ENCODE results near the gene TRIM8. TPM values are rescaled to one million over a fixed set of nuclear protein-coding genes. Genes with fewer than 3 reads are reported as not detected.

TRIM8 gene
- total RNA-seq, 1 experiment from 2014 or later: 91.6 TPM

GRCh38 chr10:102704915-102705314, 60.6 kb downstream of the TRIM8 start:
- intact Hi-C loops (cut with micrococcal nuclease): no loop called here

More at GRCh38 chr10:102704915-102705314, 60.6 kb downstream of the TRIM8 start:
- ChIA-PET CTCF (no interaction called here), POLR2A (no interaction called here), RAD21 (ENCODE audit: low non-redundant PET in 1 of 2, low total read pairs in 2 of 2, uncharacterized antibody in 2 of 2, unreplicated experiment in 2 of 2) (no interaction called here)
- Histone ChIP-seq H3K79me2 (ENCODE audit: insufficient read depth, low read length) (no peaks in the 10 kb centered on the region), H4K20me1 (ENCODE audit: insufficient read depth) (no peaks in the 10 kb centered on the region), H2AFZ (ENCODE audit: low read depth, low read length, poor library complexity, severe bottlenecking) (no peak overlapping the region), H3K9me3 (ENCODE audit: control insufficient read depth in 1 of 2, insufficient read depth in 1 of 2, low read depth in 1 of 2, low read length in 2 of 2) (no peaks in the 10 kb centered on the region), H3K27ac (ENCODE audit: low read depth, low read length) (no peak overlapping the region), H3K9me2 (ENCODE audit: insufficient read depth) (no peaks in the 10 kb centered on the region), H3K4me2 (ENCODE audit: low read length) (no peak overlapping the region), H3K36me3 (ENCODE audit: control insufficient read depth in 1 of 2, insufficient read depth in 2 of 2, low read length in 2 of 2) (no peaks in the 10 kb centered on the region), H3K4me3 (replicated peaks in 1 of 2; ENCODE audit: low read depth in 1 of 2, low read length in 2 of 2) (no peak overlapping the region), H3K27me3 (ENCODE audit: insufficient read depth, low read length) (no peaks in the 10 kb centered on the region), H3K4me1 (ENCODE audit: control insufficient read depth in 1 of 2, insufficient read depth in 2 of 2, low read length in 2 of 2) (no peaks in the 10 kb centered on the region), H3K9ac (ENCODE audit: low read length) (no peak overlapping the region)
- BruUV-seq (replicated peaks): no TSS peak
- no peak for TF ChIP-seq EZH2 (IDR thresholded peaks at IDR 0.05)
- no peak for TF ChIP-seq SRF (IDR thresholded peaks at IDR 0.05; ENCODE audit: low read depth)
- no peak for TF ChIP-seq RAD21 (IDR thresholded peaks at IDR 0.05; ENCODE audit: low read depth)
- no peak for TF ChIP-seq CTCF (IDR thresholded peaks at IDR 0.05 in 2 of 3, conservative IDR thresholded peaks at IDR 0.05 in 1 of 3; ENCODE audit: borderline replicate concordance in 1 of 3, insufficient read depth in 1 of 3, low read depth in 2 of 3, low read length in 2 of 3)
- TF ChIP-seq POLR2AphosphoS5 (IDR thresholded peaks at IDR 0.05; ENCODE audit: low read depth, low read length): no peak
- TF ChIP-seq EZH2phosphoT487 (IDR thresholded peaks at IDR 0.05; ENCODE audit: borderline replicate concordance): no peak
- TF ChIP-seq YY1 (IDR thresholded peaks at IDR 0.05; ENCODE audit: extremely low read depth, insufficient replicate concordance, low read depth, low read length): no peak
- no peak for TF ChIP-seq MAX (IDR thresholded peaks at IDR 0.05)
- TF ChIP-seq SIN3A (IDR thresholded peaks at IDR 0.05; ENCODE audit: low read depth): no peak
- TF ChIP-seq SP1 (IDR thresholded peaks at IDR 0.05; ENCODE audit: low read depth): no peak
- TF ChIP-seq EGR1 (IDR thresholded peaks at IDR 0.05; ENCODE audit: low read depth): no peak
- TF ChIP-seq CBX3 (IDR thresholded peaks at IDR 0.05; ENCODE audit: low read depth): no peak
- no peak for TF ChIP-seq CEBPB (IDR thresholded peaks at IDR 0.05; ENCODE audit: low read depth)
- TF ChIP-seq ZFX (IDR thresholded peaks at IDR 0.05): no peak
- TF ChIP-seq ATF3 (IDR thresholded peaks at IDR 0.05): no peak
- ATAC-seq (no peak), DNase-seq (ENCODE audit: low read depth, low spot score) (no peak)
